ENCODE results near the gene MET. TPM values are rescaled to one million over a fixed set of nuclear protein-coding genes. Genes with fewer than 3 reads are reported as not detected.
"Not testable (repeated sequence)": the region's sequence is repeated elsewhere in the genome, so short reads cannot be mapped to it uniquely, and the experiment has no call there.

Gene MET
- total RNA-seq, 1 donor from 2014 or later = 28.0 TPM

DNA sequence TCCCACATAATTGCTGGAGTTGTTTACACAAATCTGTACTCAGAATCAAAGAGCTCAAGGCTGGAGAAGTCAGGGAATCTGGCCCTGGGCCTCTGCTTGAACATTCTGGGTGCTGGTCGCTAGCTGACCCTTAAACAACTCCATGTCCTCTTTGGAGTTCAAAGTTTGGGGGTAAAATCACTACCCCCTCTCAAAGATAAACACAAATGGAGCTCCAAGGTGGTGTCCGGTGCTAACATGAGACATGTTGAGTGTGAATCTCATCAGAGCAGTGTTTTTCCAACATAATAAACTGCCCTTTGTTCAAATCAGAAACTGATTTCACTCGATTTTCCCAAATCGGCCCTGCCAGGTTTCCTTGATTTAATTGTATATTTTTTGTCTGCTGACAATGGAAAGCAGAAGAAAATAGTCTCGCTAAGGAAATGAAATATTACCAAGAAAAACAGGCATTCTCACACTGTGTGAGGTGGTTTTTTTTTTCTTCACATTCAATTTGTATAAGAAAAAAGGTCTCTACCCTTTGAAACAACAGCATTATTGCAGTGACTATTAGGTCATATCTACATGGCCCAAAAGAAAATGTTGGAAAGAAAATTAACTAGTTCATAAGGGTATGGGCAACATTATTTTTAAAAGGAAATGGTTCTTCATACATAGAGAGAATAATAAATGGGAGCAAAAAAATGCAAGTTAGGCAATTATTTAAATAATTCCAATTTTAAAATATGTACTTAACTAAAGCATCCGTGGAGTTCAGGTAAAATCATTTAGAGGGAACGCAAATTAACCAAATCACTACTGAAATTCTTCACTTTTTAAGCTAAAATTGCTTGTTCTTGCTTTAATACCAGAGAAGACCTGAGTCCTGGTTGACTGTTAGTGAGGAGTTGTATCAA is 134.3 kb downstream of the MET start:
- peak in 1 of 2 donors; percentile 86 for DNase-seq (ENCODE audit: low read depth in 2 of 2)

DNA sequence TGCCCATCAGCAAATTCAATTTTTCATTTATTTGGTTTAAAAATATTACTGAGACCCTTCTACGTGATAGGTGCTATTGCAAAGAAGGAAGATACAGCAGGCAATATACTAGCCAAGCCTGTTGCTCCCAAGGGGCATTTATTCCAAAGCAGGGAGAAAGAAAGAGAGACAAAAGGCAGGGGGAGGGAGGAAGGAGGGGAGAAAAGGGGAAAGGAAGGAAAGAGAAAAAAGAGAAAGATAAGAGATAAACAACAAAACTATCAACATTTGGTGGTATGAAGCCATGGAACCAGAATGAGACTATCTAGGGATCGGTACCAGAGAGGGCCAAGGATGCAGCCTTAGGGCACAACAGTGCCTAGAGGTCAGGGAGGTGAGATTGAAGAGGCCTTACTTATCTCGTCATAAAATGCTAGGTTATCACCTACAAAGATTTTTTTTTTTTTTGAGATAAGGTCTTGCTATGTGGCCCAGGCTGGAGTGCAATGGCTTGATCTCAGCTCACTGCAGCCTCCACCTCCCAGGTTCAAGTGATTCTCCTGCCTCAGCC is 135.1 kb downstream of the MET start:
- no peak for DNase-seq (ENCODE audit: low read depth in 2 of 2)

DNA sequence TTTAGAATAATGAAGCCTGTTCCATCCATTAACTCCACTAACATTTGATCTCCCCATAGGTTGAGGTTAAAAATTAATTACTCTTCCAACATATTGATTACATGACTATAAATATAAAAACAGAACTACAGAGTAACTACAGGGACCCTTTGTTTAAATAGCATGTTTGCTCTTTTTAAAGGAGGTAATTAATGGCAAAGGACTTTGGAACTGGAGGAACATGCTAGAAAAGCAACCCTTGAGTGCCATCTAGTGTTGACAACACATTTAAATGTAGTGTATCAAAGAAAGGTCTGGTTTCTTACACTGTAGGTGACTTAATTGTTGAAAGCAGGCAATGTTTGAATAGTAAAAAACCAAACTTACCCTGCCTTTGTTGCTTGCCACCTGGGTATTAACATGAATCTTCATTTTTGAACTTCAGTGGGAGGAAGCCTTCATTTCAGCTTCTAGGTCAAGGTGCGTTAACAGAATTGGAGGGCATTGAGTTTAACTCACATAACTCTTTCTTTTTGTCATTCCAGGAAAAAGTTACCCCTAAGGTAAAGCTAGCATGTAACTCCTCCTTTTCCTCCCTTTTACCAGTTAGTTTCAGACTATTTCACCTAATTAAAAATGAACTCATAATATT is 137.8 kb downstream of the MET start:
- DNase-seq (ENCODE audit: low read depth in 2 of 2) = peak; percentile 74 to 84

DNA sequence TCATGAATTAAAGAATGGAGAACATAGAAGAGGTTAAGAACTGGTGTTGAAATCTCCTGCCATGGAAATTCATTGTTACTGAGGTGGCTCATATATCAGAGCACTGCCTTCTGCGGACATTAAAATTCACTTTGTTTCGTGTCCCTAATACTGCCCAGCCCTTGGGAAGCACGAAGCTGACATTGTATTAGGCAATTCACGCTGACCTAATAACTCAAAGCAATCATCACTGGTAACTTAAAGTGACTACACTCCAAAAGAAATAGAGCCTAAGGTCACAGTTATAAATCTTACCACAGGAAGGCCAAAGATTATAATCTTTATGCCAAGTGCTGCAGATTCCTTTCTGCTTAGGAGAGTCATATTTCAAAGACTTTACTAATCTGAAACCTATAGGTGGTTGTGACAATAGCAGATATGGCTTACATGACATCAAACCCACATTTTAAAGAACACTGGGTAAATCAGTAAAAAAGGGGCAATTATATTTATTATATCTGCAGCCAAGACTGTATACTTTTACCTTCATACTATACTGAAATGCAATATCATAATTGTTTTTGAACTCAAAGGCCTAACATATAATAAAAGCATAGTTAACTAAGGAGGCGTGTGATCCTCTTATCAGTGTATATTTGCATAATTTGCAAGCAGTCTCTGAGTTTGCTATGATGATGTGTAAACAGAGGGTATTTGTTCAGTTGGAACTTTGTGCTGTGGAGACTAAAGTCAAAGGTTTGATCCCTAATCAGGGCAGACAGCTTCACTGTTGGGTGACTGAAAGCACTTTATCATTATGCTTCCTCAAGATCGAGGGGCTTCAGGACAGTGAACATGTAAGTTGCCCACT is 138.5 kb downstream of the MET start:
- no peak for DNase-seq (ENCODE audit: low read depth in 2 of 2)

DNA sequence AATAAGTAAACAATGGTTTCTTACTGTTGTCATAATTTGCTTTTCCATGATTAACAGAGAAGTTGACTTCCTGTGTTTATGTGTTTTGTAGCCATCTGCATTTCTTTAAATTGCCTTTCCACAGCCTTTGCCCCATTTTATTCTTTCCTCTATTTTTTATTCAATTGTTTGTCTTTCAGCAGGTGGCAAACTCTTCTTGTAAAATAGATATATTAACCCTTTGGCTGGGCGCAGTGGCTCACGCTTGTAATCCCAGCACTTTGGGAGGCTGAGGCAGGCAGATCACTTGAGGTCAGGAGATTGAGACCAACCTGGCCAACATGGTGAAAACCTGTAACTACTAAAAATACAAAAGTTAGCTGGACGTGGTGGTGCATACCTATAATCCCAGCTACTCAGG is 139.8 kb downstream of the MET start:
- DNase-seq (ENCODE audit: low read depth in 2 of 2) = no peak

DNA sequence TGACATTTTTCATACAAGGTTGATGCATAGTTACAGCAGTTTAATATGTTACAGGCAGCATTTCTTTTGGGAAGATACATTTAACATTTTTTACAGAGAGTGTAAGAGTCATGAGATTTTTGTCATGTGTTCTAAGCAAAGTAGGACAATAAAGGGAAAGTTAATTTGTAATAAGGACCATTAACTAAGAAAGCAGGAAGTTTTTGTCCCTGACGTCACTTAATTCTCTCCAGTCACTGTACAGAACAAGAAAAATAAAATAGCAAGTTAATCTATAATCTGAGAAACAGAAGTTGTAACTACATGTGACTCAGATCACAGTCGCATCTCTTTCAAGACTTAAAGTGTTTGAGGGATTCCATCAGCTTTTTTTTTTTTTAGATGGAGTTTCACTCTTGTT is 140.9 kb downstream of the MET start:
- no peak for DNase-seq (ENCODE audit: low read depth in 2 of 2)

DNA sequence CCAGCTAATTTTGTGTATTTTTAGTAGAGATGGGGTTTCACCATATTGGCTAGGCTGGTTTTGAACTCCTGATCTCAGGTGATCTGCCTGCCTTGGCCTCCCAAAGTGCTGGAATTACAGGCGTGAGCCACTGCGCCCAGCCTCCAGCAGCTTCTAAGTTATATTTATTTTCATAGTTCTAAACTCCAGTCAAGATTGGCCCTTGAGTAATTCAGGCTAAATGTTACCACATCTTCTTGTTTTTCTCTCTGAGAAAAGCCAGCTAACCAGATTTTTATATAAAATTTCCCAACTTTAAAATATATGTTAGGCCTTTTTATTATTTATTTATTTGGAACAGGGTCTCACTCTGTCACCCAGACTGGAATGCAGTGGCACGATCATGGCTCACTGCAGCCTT is 141.4 kb downstream of the MET start:
- not testable (repeated sequence) for DNase-seq (ENCODE audit: low read depth in 2 of 2)

DNA sequence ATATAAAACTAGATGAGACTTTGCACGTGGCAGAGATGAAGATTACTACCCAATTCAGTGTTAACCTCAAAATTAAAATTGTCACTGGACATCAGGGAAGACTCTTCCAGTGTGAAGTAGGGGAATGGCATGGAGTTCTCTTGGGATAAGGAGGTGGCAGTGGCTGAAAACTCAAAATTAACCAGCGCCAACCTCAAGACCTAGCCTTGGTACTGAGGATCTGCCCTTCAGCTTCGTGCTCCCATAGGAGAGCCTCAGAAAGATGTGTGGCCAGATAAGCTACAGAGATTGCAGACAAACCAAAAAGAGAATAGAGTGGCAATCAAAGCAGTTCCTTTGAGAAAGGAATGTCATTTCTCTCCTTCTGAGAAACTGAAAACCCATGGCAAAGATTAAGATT is 143.0 kb downstream of the MET start:
- no peak for DNase-seq (ENCODE audit: low read depth in 2 of 2)

DNA sequence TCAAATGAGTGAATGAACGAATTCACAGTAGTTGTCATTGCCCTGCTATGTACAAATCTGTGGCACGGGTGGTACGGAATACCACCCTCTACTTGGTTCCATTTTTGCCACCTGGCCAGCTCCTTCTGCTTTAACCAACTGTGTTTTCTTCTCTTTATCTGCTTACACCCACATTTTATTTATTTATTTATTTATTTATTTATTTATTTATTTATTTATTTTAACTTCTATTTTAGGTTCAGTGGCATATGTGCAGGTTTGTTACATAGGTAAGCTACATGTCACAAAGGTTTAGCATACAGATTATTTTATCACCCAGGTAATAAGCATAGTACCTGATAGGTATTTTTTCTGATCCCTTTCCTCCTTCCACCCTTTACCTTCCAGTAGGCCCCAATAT is 148.2 kb downstream of the MET start:
- DNase-seq (ENCODE audit: low read depth in 2 of 2) = no peak

DNA sequence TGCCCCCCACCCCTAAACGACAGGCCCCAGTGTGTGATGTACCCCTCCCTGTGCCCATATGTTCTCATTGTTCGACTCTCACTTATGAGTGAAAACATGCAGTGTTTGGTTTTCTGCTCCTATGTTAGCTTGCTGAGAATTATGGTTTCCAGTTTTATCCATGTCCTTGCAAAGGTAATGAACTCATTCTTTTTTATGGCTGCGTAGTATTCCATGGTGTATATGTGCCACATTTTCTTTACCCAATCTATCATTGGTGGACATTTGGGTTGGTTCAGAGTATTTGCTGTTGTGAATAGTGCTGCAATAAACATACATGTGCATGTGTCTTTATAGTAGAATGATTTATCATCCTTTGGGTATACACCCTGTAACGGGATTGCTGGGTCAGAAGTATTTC is 149.7 kb downstream of the MET start:
- not testable (repeated sequence) for DNase-seq (ENCODE audit: low read depth in 2 of 2)

DNA sequence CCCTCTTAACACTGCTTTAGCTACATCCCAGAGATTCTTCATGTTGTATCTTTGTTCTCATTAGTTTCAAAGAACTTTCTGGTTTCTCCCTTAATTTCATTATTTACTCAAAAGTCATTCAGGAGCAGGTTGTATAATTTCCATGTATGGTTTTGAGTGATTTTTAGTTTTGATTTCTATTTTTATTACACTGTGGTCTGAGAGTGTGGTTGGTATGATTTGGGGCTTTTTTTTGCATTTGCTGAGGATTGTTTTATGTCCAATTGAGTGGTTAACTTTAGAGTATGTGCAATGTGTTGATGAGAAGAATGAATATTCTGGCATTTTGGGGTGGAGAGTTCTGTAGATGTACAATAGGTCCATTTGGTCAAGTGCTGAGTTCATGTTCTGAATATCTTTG is 152.5 kb downstream of the MET start:
- DNase-seq (ENCODE audit: low read depth in 2 of 2) = no peak

DNA sequence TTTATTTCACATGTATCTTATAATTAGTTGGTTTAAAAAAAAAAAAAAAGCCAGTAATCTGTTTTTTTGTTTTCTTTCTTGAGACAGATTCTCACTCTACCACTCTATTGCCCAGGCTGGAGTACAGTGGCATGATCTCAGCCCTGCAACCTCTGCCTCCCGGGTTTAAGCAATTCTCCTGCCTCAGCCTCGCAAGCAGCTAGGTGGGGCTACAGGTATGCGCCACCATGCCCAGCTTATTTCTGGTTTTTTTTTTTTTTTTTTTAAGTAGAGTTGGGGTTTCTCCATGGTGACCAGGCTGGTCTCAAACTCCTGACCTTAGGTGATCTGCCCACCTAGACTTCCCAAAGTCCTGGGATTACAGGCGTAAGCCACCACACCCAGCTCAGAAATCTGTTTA is 156.3 kb downstream of the MET start:
- DNase-seq (ENCODE audit: low read depth in 2 of 2) = no peak

DNA sequence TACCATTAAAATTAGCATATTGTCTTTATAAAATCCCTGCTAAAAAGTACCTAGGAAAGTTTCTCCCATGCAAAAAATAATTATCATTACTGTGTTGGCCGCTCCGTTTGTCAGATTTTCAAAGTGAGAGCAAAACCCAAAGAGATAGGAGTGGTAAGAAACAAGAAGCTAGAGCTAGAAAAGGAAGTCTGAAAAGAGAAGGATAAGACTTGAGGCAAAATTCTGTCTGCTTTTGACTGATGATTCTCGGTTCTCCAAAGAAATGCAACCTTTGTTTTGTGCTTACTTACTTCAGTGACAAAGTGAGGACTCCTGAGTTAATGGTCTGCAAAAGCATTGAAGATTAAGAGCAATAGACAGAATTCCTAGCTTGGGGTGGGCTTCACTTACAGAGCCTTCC is 157.0 kb downstream of the MET start:
- DNase-seq (ENCODE audit: low read depth in 2 of 2) = no peak

DNA sequence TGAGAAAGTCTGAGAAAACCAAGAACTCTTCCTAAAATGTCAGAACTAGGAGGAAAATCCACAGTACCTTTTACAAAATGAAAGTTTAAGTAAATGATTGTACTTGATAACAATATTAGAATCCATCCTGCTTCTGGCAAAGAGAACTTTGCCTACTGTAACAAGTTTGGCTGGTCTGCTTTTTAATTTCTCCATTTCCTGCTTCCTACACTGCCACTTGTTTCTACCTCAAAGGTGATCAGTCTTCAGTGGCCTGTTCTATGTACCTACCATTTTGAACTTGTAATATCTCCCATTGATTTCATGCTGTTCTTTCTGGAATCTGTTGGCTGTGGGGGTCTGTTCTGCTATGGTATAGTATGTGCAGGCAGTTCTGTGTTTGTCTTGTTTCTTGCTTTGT is 157.5 kb downstream of the MET start:
- DNase-seq (ENCODE audit: low read depth in 2 of 2) = no peak

DNA sequence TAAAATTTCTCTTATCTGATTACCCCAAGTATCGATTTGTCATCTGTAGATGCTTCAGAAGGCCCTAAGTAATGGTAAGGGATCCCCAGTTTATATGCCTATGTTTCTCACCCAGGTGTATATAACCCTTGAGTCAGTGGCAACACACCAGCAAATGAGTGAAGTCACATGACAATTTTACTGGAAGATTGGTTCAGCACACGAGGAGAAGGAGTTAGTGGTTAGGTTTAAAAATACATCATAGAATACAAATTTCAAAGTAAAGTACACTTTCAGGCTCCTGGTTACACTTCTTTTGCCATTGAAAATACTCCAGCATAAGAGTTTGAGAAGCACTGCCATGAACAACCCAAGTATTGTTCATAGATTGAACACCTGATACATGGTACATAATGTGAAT is 160.7 kb downstream of the MET start:
- DNase-seq (ENCODE audit: low read depth in 2 of 2) = no peak

DNA sequence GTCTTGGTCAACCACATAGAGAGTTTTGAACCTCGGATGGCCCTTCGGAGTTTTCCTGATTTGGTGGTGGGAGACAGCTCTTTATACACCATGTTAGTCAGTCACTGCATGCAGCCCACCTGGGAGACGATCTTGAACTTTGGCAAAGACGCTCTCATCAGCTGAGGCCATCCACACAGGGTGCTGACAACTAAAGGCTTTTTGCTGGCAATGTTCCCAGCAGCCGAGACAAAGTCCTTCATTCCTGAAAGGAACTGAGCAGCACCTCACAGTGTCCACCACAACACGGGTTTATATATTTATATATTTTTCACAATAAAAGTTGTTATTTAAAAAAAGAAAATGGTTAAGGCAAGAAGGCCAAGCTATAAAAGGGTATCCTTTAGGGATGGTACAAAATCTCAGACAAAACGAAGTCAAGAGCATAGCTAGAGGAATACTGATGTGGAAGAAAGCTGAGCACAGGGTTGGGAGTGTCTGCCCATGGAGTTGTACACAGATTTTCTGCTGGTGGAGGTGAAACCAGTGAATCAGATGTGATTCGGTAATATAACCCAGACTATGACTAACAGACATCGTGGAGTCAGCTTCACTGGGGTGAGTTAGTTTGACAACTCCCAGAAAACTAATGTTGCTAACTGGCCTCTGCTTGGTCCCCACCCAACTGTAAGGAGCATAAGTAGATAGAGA is 163.0 kb downstream of the MET start:
- peak in 1 of 2 donors; percentile 2 for DNase-seq (ENCODE audit: low read depth in 2 of 2)

DNA sequence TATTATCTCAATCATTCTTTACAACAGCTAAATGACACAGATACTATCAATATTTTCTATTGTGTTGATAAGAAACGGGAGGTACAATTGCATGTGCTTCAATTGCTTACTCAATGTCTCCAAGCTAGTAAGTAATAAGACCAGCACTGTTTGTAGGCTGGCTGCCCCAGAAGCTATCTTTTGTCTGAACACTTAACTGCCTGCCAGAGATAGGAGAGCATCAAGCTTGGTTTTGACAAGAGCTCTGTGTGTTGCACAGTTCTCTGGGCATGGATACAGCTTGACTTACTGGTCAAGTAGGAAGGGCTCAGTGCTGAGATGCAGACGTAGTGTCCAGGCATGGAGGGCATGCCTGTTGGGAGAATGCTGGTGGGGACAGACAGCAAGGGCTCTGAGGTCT is 164.1 kb downstream of the MET start:
- no peak for DNase-seq (ENCODE audit: low read depth in 2 of 2)

DNA sequence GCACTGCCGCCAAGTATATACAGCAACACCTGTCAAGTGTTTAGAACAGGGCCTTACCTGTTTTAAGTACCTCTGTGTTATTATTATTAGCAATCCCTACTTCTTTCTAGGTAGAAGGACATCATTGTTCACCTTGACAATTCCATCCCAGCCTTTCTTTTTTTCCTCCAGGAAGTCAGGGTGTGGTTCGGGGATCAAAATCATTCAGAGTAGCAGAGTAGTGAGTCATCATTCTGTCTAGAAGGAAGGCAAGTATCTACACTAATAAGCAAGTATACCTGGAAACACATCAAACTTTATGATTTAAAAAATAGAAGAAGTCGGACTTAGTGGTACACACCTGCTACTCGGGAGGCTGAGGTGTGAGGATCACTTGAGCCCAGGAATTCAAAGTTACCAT is 164.9 kb downstream of the MET start:
- no peak for DNase-seq (ENCODE audit: low read depth in 2 of 2)

DNA sequence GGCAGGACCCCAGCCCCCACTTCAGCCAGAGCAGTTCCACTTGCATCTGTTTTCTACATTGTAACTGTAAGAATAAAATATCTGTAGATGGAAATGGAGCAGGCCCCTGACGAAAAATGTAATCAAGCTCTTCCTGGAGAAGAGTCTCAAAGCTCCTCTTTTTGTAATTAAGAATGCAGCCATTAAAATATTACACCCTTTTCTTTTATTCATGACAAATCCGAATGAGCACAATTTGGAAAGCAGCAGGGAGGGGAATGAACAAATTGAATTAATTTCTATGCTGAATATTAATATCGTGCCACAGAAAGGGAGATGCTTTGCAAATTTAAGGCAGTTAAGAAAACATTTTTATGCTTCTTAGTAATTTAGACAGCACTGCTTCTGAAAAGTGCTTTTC is 165.6 kb downstream of the MET start:
- no peak for DNase-seq (ENCODE audit: low read depth in 2 of 2)

DNA sequence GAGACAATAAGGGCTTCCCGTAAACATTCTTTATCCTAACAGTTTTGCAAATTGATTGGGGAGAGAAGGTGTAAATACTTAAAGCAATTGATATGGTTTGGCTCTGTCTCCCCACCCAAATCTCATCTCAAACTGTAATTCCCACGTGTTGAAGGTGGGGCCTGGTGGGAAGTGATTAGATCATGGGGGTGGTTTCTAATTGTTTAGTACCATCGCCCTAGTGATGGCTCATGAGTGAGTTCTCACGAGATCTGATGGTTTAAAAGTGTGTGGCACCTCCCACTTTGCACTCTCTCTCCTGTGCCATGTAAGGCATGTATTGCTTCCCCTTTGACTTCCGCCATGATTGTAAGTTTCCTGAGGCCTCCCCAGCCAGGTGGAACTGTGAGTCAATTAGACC is 168.3 kb downstream of the MET start:
- DNase-seq (ENCODE audit: low read depth in 2 of 2) = no peak

DNA sequence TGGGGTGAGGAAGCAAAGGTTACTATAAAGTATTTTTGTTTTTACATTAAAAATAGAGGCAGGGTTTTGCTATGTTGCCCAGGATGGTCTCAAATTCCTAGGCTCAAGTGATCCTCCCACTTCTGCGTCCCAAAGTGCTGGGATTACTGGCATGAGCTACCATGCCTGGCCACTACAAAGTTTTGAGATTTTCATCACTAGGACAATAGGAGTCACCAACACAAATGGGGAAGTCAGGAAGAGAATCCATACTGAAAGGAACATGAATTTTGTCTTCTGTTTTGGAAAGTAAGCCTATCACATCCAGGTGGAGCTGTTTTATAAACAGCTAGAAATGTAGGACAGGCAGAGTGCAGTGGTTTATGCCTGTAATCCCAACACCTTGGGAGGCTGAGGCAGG is 170.4 kb downstream of the MET start:
- DNase-seq (ENCODE audit: low read depth in 2 of 2) = no peak

Measured in lung microvascular endothelial cell (primary cell).